ENCODE data around the gene TSPAN16. TPM values are rescaled to one million over a fixed set of nuclear protein-coding genes. Genes with fewer than 3 reads are reported as not detected.

The TSPAN16 gene
- total and polyA plus RNA-seq, 2 of the 13 experiments (the other 11 are each of a cell fraction or from before 2014, with no cell fraction given) = not detected

- TF ChIP-seq ZNF574 (CRISPR knock-in tag; IDR thresholded peaks at IDR 0.05) = 0 out of 2 replicates have a peak, but pooled peaks have one; percentile 44
- no peak for TF ChIP-seq SNAPC5 (CRISPR knock-in tag; IDR thresholded peaks at IDR 0.05; ENCODE audit: borderline replicate concordance)
- no peak for TF ChIP-seq ZKSCAN1 (IDR thresholded peaks at IDR 0.05; ENCODE audit: low read length)
- no peak for TF ChIP-seq ZNF20 (CRISPR knock-in tag; IDR thresholded peaks at IDR 0.05)
- no peak for TF ChIP-seq SIX1 (CRISPR knock-in tag; IDR thresholded peaks at IDR 0.05; ENCODE audit: borderline replicate concordance)
- TF ChIP-seq ZFAT (CRISPR knock-in tag; conservative IDR thresholded peaks at IDR 0.05) = no peak
- TF ChIP-seq YEATS2 (CRISPR knock-in tag; IDR thresholded peaks at IDR 0.05; ENCODE audit: borderline replicate concordance) = no peak
- peak; percentile 78 for TF ChIP-seq PAXIP1 (CRISPR knock-in tag; conservative IDR thresholded peaks at IDR 0.05)
- TF ChIP-seq ZNF501 (CRISPR knock-in tag; IDR thresholded peaks at IDR 0.05) = 0 out of 2 replicates have a peak, but pooled peaks have one; percentile 32
- TF ChIP-seq ZNF33A (CRISPR knock-in tag; IDR thresholded peaks at IDR 0.05; ENCODE audit: borderline replicate concordance) = no peak
- peak; percentile 58 for TF ChIP-seq MED8 (CRISPR knock-in tag; IDR thresholded peaks at IDR 0.05; ENCODE audit: insufficient replicate concordance)
- no peak for TF ChIP-seq NFYB (CRISPR knock-in tag; IDR thresholded peaks at IDR 0.05)
- 0 out of 2 replicates have a peak, but pooled peaks have one; percentile 37 for TF ChIP-seq KDM4B (CRISPR knock-in tag; IDR thresholded peaks at IDR 0.05)
- TF ChIP-seq TFDP1 (CRISPR knock-in tag; IDR thresholded peaks at IDR 0.05; ENCODE audit: borderline replicate concordance) = no peak
- TF ChIP-seq THAP11 (CRISPR knock-in tag; IDR thresholded peaks at IDR 0.05) = peak; percentile 68
- no peak for TF ChIP-seq ZNF704 (CRISPR knock-in tag; IDR thresholded peaks at IDR 0.05; ENCODE audit: borderline replicate concordance)
- no peak for TF ChIP-seq STAT5B (CRISPR knock-in tag; IDR thresholded peaks at IDR 0.05)
- no peak for TF ChIP-seq NR2F1 (CRISPR knock-in tag; IDR thresholded peaks at IDR 0.05)
- 0 out of 2 replicates have a peak, but pooled peaks have one; percentile 12 for TF ChIP-seq ARNT2 (CRISPR knock-in tag; IDR thresholded peaks at IDR 0.05; ENCODE audit: low read depth)
- no peak for TF ChIP-seq TFAP4 (IDR thresholded peaks at IDR 0.05; ENCODE audit: borderline replicate concordance, low read depth)
Measured at GRCh38 chr19:11324079-11324661, 28.2 kb downstream of the TSPAN16 start (continued).
